HFF-Myc (cell line): ENCODE results near the gene SH3PXD2B.

Experiments
- DNase-seq: peaks from one replicate; pipeline ENCODE4 v3.0.0-alpha.2; 2011; ENCODE audit warnings: low read depth; ENCODE audit errors: extremely low read depth
- H3K4me3 ChIP-seq: replicated peaks from 2 replicates; pipeline ENCODE4 v1.5.1; 2011; ENCODE audit warnings: low read depth, mild to moderate bottlenecking, control low read depth, low read length
- CTCF ChIP-seq: IDR thresholded peaks from 2 replicates; pipeline ENCODE4 v1.5.1; 2012; ENCODE audit warnings: mild to moderate bottlenecking, low read depth, low read length, control low read depth; ENCODE audit errors: missing control alignments

SH3PXD2B gene

GRCh38 chr5:172486451-172486850 lies 32.1 kb upstream of the SH3PXD2B start:
- no peak overlapping the region for H3K4me3 ChIP-seq
- TF ChIP-seq CTCF, result no peak
- no peak for DNase-seq

GRCh38 chr5:172485511-172486202 lies 31.3 kb upstream of the SH3PXD2B start:
- no peak for DNase-seq
- no peak overlapping the region for H3K4me3 ChIP-seq
- TF ChIP-seq CTCF, result no peak

- DNase-seq, result no peak
- no peak for TF ChIP-seq CTCF
These were observed 30.3 kb upstream of the SH3PXD2B start for GRCh38 chr5:172484664-172485063.

GRCh38 chr5:172482156-172483020 lies 28.1 kb upstream of the SH3PXD2B start:
- DNase-seq, result no peak
- no peak for TF ChIP-seq CTCF
- H3K4me3 ChIP-seq, result no peak overlapping the region

More at GRCh38 chr5:172484664-172485063, 30.3 kb upstream of the SH3PXD2B start:
- no peak overlapping the region for H3K4me3 ChIP-seq

- no peak for TF ChIP-seq CTCF
- H3K4me3 ChIP-seq, result no peak overlapping the region
These were observed 26.9 kb upstream of the SH3PXD2B start for GRCh38 chr5:172481011-172481800.

GRCh38 chr5:172479784-172480115 lies 25.4 kb upstream of the SH3PXD2B start:
- DNase-seq, result no peak
- H3K4me3 ChIP-seq, result no peak overlapping the region
- TF ChIP-seq CTCF, result no peak

More at GRCh38 chr5:172481011-172481800, 26.9 kb upstream of the SH3PXD2B start:
- no peak for DNase-seq
